HEK293 (cell line): ENCODE measurements around the gene DLGAP5.

Experiments used
- GLIS1 ChIP-seq: fragments of 450-650 bp; formaldehyde crosslinking; IDR thresholded peaks from 2 replicates; pipeline ENCODE4 v1.5.1; 2016; ENCODE audit warnings: missing biosample characterization, missing genetic modification characterization
- KLF8 ChIP-seq: fragments of 450-650 bp; formaldehyde crosslinking; IDR thresholded peaks from 2 replicates; pipeline ENCODE4 v1.5.1; 2016; ENCODE audit warnings: missing biosample characterization, missing genetic modification characterization
- MYNN ChIP-seq: fragments of 450-650 bp; formaldehyde crosslinking; IDR thresholded peaks from 2 replicates; pipeline ENCODE4 v1.5.1; 2016; ENCODE audit warnings: missing biosample characterization, missing genetic modification characterization, borderline replicate concordance
- SP7 ChIP-seq: fragments of 450-650 bp; formaldehyde crosslinking; IDR thresholded peaks from 2 replicates; pipeline ENCODE4 v1.5.1; 2016; ENCODE audit warnings: missing biosample characterization, missing genetic modification characterization
- YY2 ChIP-seq: fragments of 450-650 bp; formaldehyde crosslinking; IDR thresholded peaks from 2 replicates; pipeline ENCODE4 v1.5.1; 2016; ENCODE audit warnings: missing biosample characterization, missing genetic modification characterization
- ZBTB7A ChIP-seq: fragments of 450-650 bp; formaldehyde crosslinking; IDR thresholded peaks from 2 replicates; pipeline ENCODE4 v1.5.1; 2016; ENCODE audit warnings: low read depth, missing biosample characterization, missing genetic modification characterization
- ZFP41 ChIP-seq: fragments of 450-650 bp; formaldehyde crosslinking; IDR thresholded peaks from 2 replicates; pipeline ENCODE4 v1.5.1; 2016; ENCODE audit warnings: missing biosample characterization, missing genetic modification characterization, borderline replicate concordance
- ZNF10 ChIP-seq: fragments of 450-650 bp; formaldehyde crosslinking; IDR thresholded peaks from 2 replicates; pipeline ENCODE4 v1.5.1; 2017; ENCODE audit warnings: missing biosample characterization, missing genetic modification characterization
- ZNF341 ChIP-seq: fragments of 450-650 bp; formaldehyde crosslinking; IDR thresholded peaks from 2 replicates; pipeline ENCODE4; 2016; ENCODE audit warnings: low read depth, missing biosample characterization, missing genetic modification characterization
- ZNF529 ChIP-seq: fragments of 450-650 bp; formaldehyde crosslinking; IDR thresholded peaks from 2 replicates; pipeline ENCODE4 v1.5.1; 2017; ENCODE audit warnings: missing genetic modification characterization, missing biosample characterization; ENCODE audit not compliant: insufficient replicate concordance
- ZNF555 ChIP-seq: fragments of 450-650 bp; formaldehyde crosslinking; conservative IDR thresholded peaks from 2 replicates; pipeline ENCODE4 v1.5.1; 2017; ENCODE audit warnings: missing biosample characterization, mild to moderate bottlenecking, missing genetic modification characterization, inconsistent platforms
- ZNF561 ChIP-seq: fragments of 450-650 bp; IDR thresholded peaks from 2 replicates; pipeline ENCODE4 v1.5.1; 2018; ENCODE audit warnings: missing biosample characterization, missing genetic modification characterization, borderline replicate concordance
- ZNF629 ChIP-seq: fragments of 450-650 bp; formaldehyde crosslinking; IDR thresholded peaks from 2 replicates; pipeline ENCODE4 v1.5.1; 2017; ENCODE audit warnings: missing biosample characterization, missing genetic modification characterization
- ZNF664 ChIP-seq: fragments of 450-650 bp; formaldehyde crosslinking; IDR thresholded peaks from 2 replicates; pipeline ENCODE4 v1.5.1; 2016; ENCODE audit warnings: missing biosample characterization, missing genetic modification characterization
- ZNF76 ChIP-seq: fragments of 450-650 bp; formaldehyde crosslinking; IDR thresholded peaks from 2 replicates; pipeline ENCODE4; 2016; ENCODE audit warnings: low read depth, missing biosample characterization, missing genetic modification characterization, borderline replicate concordance
- ZNF777 ChIP-seq: fragments of 450-650 bp; formaldehyde crosslinking; IDR thresholded peaks from 2 replicates; pipeline ENCODE4 v1.5.1; 2017; ENCODE audit warnings: missing biosample characterization, missing genetic modification characterization, borderline replicate concordance
- ZNF837 ChIP-seq: fragments of 450-650 bp; formaldehyde crosslinking; IDR thresholded peaks from 2 replicates; pipeline ENCODE4 v1.5.1; 2016; ENCODE audit warnings: missing biosample characterization, missing genetic modification characterization
- ZXDB ChIP-seq: fragments of 450-650 bp; formaldehyde crosslinking; IDR thresholded peaks from 2 replicates; pipeline ENCODE4 v1.5.1; 2016; ENCODE audit warnings: missing biosample characterization, missing genetic modification characterization
- TF ChIP-seq, protein P1 (sequence below): fragments of 450-650 bp; formaldehyde crosslinking; IDR thresholded peaks from 2 replicates; pipeline ENCODE4 v1.5.1; 2016; ENCODE audit warnings: missing biosample characterization, missing genetic modification characterization
- TF ChIP-seq, protein P2 (sequence below): fragments of 450-650 bp; formaldehyde crosslinking; IDR thresholded peaks from 2 replicates; pipeline ENCODE4 v1.5.1; 2016; ENCODE audit warnings: missing biosample characterization, missing genetic modification characterization, borderline replicate concordance
- TF ChIP-seq, protein P3 (sequence below): fragments of 450-650 bp; formaldehyde crosslinking; IDR thresholded peaks from 2 replicates; pipeline ENCODE4 v1.5.1; 2016; ENCODE audit warnings: missing biosample characterization, missing genetic modification characterization
- TF ChIP-seq, protein P4 (sequence below): fragments of 450-650 bp; formaldehyde crosslinking; IDR thresholded peaks from 2 replicates; pipeline ENCODE4 v1.5.1; 2016; ENCODE audit warnings: missing biosample characterization, missing genetic modification characterization
- TF ChIP-seq, protein P5 (sequence below): fragments of 450-650 bp; IDR thresholded peaks from 2 replicates; pipeline ENCODE4 v1.5.1; 2018; ENCODE audit warnings: missing biosample characterization, missing genetic modification characterization
- TF ChIP-seq, protein P6 (sequence below): fragments of 450-650 bp; formaldehyde crosslinking; IDR thresholded peaks from 2 replicates; pipeline ENCODE4 v1.5.1; 2016; ENCODE audit warnings: missing biosample characterization, missing genetic modification characterization
- TF ChIP-seq, protein P7 (sequence below): fragments of 450-650 bp; IDR thresholded peaks from 2 replicates; pipeline ENCODE4 v1.5.1; 2018; ENCODE audit warnings: missing biosample characterization, mild to moderate bottlenecking, missing genetic modification characterization

DLGAP5 gene

DNA sequence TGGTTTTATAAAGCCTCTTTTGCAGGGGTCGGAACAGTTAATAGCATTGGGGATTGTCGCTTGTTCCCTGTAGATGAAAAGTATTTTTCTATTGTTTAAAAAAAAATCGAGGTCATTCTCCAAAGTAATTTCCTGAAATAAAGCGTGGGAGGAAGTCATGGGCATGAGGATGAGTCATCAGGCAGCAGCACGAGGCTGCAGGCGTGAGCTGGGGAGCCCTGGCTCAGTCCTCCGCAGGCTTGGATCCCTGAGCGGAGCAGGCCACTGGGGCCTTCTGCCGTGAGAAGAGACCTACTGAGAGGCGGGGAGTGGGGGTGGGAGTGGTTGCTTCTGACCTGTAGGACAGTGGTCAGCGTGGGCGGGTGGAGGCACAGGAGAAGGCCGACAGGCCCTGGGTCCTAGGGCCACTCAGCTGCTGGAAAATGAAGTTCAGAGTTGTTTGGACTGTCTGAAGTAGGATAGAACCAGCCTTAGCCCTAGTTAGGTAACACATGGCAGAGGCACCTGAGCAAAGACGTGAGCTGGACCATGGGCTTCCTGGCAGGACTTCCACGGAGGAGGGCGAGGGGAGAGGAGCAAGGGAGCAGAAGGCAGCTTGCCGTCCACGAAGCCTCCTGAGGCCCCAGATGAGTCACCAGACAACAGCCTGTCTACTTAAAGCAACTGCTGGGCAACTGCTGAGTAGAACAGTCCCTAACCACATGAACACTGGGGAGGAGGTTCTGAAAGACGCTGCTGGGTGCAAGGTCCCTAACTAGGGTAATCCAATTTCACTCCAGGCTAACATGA, 83.4 kb downstream of the DLGAP5 start (continued):
- TF ChIP-seq, protein P1, sequence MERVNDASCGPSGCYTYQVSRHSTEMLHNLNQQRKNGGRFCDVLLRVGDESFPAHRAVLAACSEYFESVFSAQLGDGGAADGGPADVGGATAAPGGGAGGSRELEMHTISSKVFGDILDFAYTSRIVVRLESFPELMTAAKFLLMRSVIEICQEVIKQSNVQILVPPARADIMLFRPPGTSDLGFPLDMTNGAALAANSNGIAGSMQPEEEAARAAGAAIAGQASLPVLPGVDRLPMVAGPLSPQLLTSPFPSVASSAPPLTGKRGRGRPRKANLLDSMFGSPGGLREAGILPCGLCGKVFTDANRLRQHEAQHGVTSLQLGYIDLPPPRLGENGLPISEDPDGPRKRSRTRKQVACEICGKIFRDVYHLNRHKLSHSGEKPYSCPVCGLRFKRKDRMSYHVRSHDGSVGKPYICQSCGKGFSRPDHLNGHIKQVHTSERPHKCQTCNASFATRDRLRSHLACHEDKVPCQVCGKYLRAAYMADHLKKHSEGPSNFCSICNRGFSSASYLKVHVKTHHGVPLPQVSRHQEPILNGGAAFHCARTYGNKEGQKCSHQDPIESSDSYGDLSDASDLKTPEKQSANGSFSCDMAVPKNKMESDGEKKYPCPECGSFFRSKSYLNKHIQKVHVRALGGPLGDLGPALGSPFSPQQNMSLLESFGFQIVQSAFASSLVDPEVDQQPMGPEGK (tag by site-specific recombination) = no peak
- no peak for TF ChIP-seq ZNF561
- TF ChIP-seq, protein P2, sequence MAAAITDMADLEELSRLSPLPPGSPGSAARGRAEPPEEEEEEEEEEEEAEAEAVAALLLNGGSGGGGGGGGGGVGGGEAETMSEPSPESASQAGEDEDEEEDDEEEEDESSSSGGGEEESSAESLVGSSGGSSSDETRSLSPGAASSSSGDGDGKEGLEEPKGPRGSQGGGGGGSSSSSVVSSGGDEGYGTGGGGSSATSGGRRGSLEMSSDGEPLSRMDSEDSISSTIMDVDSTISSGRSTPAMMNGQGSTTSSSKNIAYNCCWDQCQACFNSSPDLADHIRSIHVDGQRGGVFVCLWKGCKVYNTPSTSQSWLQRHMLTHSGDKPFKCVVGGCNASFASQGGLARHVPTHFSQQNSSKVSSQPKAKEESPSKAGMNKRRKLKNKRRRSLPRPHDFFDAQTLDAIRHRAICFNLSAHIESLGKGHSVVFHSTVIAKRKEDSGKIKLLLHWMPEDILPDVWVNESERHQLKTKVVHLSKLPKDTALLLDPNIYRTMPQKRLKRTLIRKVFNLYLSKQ (tag by site-specific recombination) = no peak
- TF ChIP-seq ZNF837 (tag by site-specific recombination) = no peak
- TF ChIP-seq, protein P3, sequence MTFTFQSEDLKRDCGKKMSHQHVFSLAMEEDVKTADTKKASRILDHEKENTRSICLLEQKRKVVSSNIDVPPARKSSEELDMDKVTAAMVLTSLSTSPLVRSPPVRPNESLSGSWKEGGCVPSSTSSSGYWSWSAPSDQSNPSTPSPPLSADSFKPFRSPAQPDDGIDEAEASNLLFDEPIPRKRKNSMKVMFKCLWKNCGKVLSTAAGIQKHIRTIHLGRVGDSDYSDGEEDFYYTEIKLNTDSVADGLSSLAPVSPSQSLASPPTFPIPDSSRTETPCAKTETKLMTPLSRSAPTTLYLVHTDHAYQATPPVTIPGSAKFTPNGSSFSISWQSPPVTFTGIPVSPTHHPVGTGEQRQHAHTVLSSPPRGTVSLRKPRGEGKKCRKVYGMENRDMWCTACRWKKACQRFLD = no peak
- TF ChIP-seq GLIS1 (tag by site-specific recombination) = no peak
- TF ChIP-seq ZNF629 (tag by site-specific recombination) = no peak; the same call in 1 of the 2 replicates
- TF ChIP-seq ZXDB (tag by site-specific recombination) = peak; percentile 30; the same call in 1 of the 2 replicates
- no peak for TF ChIP-seq ZNF664 (tag by site-specific recombination)
- TF ChIP-seq, protein P4, sequence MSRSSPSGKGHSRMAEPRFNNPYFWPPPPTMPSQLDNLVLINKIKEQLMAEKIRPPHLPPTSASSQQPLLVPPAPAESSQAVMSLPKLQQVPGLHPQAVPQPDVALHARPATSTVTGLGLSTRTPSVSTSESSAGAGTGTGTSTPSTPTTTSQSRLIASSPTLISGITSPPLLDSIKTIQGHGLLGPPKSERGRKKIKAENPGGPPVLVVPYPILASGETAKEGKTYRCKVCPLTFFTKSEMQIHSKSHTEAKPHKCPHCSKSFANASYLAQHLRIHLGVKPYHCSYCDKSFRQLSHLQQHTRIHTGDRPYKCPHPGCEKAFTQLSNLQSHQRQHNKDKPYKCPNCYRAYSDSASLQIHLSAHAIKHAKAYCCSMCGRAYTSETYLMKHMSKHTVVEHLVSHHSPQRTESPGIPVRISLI (tag by site-specific recombination) = peak; percentile 61; the same call in 1 of the 2 replicates
- TF ChIP-seq ZNF555 (tag by site-specific recombination) = no peak
- 0 out of 2 replicates have a peak, but pooled peaks have one; percentile 44 for TF ChIP-seq ZNF777
- no peak for TF ChIP-seq ZFP41
- TF ChIP-seq, protein P5, sequence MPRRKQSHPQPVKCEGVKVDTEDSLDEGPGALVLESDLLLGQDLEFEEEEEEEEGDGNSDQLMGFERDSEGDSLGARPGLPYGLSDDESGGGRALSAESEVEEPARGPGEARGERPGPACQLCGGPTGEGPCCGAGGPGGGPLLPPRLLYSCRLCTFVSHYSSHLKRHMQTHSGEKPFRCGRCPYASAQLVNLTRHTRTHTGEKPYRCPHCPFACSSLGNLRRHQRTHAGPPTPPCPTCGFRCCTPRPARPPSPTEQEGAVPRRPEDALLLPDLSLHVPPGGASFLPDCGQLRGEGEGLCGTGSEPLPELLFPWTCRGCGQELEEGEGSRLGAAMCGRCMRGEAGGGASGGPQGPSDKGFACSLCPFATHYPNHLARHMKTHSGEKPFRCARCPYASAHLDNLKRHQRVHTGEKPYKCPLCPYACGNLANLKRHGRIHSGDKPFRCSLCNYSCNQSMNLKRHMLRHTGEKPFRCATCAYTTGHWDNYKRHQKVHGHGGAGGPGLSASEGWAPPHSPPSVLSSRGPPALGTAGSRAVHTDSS (tag by site-specific recombination) = no peak
- TF ChIP-seq ZNF10 = peak; percentile 65; the same call in 1 of the 2 replicates
- TF ChIP-seq KLF8 (tag by site-specific recombination) = peak; percentile 37; the same call in 1 of the 2 replicates
- no peak for TF ChIP-seq ZBTB7A (tag by site-specific recombination)
- TF ChIP-seq SP7 (tag by site-specific recombination) = peak; percentile 57
- TF ChIP-seq MYNN = no peak
- TF ChIP-seq ZNF341 (tag by site-specific recombination) = no peak
- TF ChIP-seq, protein P6, sequence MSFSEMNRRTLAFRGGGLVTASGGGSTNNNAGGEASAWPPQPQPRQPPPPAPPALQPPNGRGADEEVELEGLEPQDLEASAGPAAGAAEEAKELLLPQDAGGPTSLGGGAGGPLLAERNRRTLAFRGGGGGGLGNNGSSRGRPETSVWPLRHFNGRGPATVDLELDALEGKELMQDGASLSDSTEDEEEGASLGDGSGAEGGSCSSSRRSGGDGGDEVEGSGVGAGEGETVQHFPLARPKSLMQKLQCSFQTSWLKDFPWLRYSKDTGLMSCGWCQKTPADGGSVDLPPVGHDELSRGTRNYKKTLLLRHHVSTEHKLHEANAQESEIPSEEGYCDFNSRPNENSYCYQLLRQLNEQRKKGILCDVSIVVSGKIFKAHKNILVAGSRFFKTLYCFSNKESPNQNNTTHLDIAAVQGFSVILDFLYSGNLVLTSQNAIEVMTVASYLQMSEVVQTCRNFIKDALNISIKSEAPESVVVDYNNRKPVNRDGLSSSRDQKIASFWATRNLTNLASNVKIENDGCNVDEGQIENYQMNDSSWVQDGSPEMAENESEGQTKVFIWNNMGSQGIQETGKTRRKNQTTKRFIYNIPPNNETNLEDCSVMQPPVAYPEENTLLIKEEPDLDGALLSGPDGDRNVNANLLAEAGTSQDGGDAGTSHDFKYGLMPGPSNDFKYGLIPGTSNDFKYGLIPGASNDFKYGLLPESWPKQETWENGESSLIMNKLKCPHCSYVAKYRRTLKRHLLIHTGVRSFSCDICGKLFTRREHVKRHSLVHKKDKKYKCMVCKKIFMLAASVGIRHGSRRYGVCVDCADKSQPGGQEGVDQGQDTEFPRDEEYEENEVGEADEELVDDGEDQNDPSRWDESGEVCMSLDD = no peak; the same call in 1 of the 2 replicates
- TF ChIP-seq ZNF529 (tag by site-specific recombination) = no peak
- TF ChIP-seq YY2 (tag by site-specific recombination) = no peak
- TF ChIP-seq ZNF76 (tag by site-specific recombination) = no peak
- TF ChIP-seq, protein P7, sequence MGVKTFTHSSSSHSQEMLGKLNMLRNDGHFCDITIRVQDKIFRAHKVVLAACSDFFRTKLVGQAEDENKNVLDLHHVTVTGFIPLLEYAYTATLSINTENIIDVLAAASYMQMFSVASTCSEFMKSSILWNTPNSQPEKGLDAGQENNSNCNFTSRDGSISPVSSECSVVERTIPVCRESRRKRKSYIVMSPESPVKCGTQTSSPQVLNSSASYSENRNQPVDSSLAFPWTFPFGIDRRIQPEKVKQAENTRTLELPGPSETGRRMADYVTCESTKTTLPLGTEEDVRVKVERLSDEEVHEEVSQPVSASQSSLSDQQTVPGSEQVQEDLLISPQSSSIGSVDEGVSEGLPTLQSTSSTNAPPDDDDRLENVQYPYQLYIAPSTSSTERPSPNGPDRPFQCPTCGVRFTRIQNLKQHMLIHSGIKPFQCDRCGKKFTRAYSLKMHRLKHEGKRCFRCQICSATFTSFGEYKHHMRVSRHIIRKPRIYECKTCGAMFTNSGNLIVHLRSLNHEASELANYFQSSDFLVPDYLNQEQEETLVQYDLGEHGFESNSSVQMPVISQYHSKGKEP = no peak
